Ovary (tissue), 9 donors: ENCODE results near the gene ZNF106. TPM values are rescaled to one million over a fixed set of nuclear protein-coding genes. Genes with fewer than 3 reads are reported as not detected.

Source experiments
- DNase-seq, 5 donors: peaks; one replicate each; pipeline ENCODE4 v3.0.0-alpha.2; 2019 to 2020
- H3K27ac ChIP-seq, 2 donors: fragments of 200-600 bp; one replicate each; pipeline versions ENCODE4 v1.5.1 to v1.8.0; 2019 to 2022
- H3K27me3 ChIP-seq: fragments of 200-600 bp; one replicate; pipeline ENCODE4 v1.8.0; 2022
- H3K36me3 ChIP-seq: fragments of 200-600 bp; sonication (generic); one replicate; pipeline ENCODE4 v1.5.1; 2019
- H3K4me1 ChIP-seq: one replicate; pipeline ENCODE4 v1.8.1; 2013; ENCODE audit warnings: mild to moderate bottlenecking, moderate library complexity; ENCODE audit not compliant: insufficient read depth
- H3K4me3 ChIP-seq: fragments of 200-600 bp; sonication (generic); one replicate; pipeline ENCODE4 v1.5.1; 2017
- H3K9me3 ChIP-seq, 2 donors: fragments of 200-600 bp in 1 of 2; sonication (generic) in 1 of 2; one replicate each; pipeline versions ENCODE4 v1.5.1 to v1.8.1; 2013 to 2019; ENCODE audit warnings: mild to moderate bottlenecking in 1 of 2, moderate library complexity in 1 of 2
- EP300 ChIP-seq: sonication (generic); formaldehyde crosslinking; IDR thresholded peaks from one replicate; pipeline ENCODE4 v1.6.1; 2017; ENCODE audit warnings: antibody characterized with exemption
- POLR2A ChIP-seq: fragments of 450-650 bp; IDR thresholded peaks from one replicate; pipeline ENCODE4 v1.6.1; 2017; ENCODE audit warnings: antibody characterized with exemption, mild to moderate bottlenecking, moderate library complexity
- WGBS, 3 donors: extraction: QIAGEN DNeasy Blood & Tissue Kit in 1 of 3; methylation state at CpG; one replicate each; pipeline versions ENCODE4 v1.1.5 to v1.1.7; 2013 to 2017; 5-methylcytosine and 5-hydroxymethylcytosine counted together
- intact Hi-C, 4 donors: fragments of 100-400 bp; cut with DNase I; formaldehyde crosslinking; loops; one replicate each; pipeline versions ENCODE4 v1.11.0 to v1.15.1; 2022 to 2023
- polyA plus RNA-seq, 2 donors: library from polyadenylated mRNA; stranded (reverse); fragments of 200-250 nt in 1 of 2; fragments of 350-450 nt in 1 of 2; fragmentation: Illumina TruSeq in 1 of 2; extraction: RNeasy Lipid Tissue Mini Kit (QIAGEN cat#74804) in 1 of 2; gene quantifications; one replicate each; pipeline ENCODE4 v1.2.3, GENCODE V29; 2013 to 2014
- total RNA-seq, 7 donors: library from RNA; depleted of rRNA in 2 of 7; stranded (reverse); fragments of >200 nt in 2 of 7; fragmentation: NEBNext Ultra II Directional in 3 of 7; extraction: Animal tissue kit (Norgen Biotek cat#: 25700) in 3 of 7; gene quantifications; one replicate each; pipeline versions ENCODE4 v1.1.0 to v1.2.4, GENCODE V29; 2016 to 2023
- TF ChIP-seq, protein P1 (sequence below), 3 donors: fragments of 450-650 bp in 2 of 3; fragments of 200-600 bp in 1 of 3; IDR thresholded peaks; one replicate each; pipeline versions ENCODE4 v1.5.1 to v1.8.0; 2016 to 2022; ENCODE audit warnings: antibody characterized with exemption in 3 of 3, mild to moderate bottlenecking in 1 of 3
- donor health status: DM: no; HTN: no; CAD: no; lungs with moderate emphysema.
- donor health status: DM: no; HTN: no; CAD: no.
- donor health status: Bipolar disorder and iron deficiency.
- donor health status: DM: yes; HTN: yes; CAD: no.
- donor health status: DM: no; HTN: no; CAD: no.
- donor health status: DM: yes; HTN: yes; CAD: no.

ZNF106 gene
- total and polyA plus RNA-seq, 9 donors, result 12.2 to 59.0 (median 43.4) TPM

DNA sequence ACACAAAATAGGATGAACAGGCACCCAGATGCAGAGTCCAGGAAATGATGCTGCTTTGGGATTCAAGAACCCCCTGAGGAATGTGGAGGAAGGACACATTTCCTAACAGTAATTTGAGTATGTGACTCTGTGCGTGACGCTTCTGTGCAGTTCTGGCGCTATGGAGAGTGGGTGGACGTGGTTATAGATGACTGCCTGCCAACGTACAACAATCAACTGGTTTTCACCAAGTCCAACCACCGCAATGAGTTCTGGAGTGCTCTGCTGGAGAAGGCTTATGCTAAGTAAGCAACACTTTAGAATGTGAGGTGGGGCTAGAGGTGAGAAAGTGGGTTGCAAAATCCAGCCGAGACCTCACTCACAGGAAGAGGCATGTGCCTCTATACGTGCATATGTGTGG lies 103.3 kb downstream of the ZNF106 start:
- no peak for DNase-seq
- TF ChIP-seq POLR2A, result no peak
- no peak for TF ChIP-seq EP300
- intact Hi-C loops, result no loop called here
- Histone ChIP-seq H3K27me3 (no peaks in the 10 kb centered on the region), H3K36me3 (no peaks in the 10 kb centered on the region), H3K9me3 (no peaks in the 10 kb centered on the region), H3K4me3 (no peak overlapping the region), H3K27ac (no peak overlapping the region), H3K4me1 (peaks cover 5% of the 10 kb centered on the region)
- 89 to 94% (median 91%) methylated on average over 8 of the region's 8 CpGs for WGBS, 3 donors

DNA sequence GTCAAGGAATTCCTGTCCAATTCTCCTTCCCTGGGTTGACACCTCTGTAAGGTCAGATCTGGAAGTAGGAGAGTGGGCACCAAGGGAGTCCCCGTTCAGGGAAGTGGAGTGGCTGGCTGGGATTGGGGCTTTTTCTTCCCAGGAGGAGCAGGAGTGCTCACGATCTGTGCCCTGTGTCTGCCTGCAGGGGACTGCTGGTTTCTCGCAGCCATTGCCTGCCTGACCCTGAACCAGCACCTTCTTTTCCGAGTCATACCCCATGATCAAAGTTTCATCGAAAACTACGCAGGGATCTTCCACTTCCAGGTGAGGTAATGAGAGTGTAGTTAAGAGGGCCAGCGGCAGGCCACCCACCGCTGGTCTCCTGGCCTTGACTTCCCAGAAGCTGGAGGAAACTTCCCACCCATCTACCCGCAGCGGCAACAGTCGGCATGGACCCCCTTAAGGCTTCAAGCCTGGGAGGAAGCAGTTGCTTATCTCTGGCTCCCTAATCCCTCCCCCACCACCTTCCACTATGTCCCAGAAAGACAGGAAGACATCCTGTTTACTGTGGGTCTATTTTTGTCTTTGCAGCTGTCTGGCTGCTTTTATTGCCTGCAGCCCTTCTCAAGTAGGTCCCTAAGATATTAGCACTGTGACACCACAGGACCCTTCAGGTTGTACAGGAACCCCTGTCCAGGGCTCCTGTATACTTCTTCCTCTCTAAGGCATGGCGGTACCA lies 104.8 kb downstream of the ZNF106 start:
- Histone ChIP-seq H3K4me1 (peaks cover 5% of the 10 kb centered on the region), H3K9me3 (no peaks in the 10 kb centered on the region), H3K4me3 (no peak overlapping the region), H3K36me3 (no peaks in the 10 kb centered on the region), H3K27ac (no peak overlapping the region), H3K27me3 (no peaks in the 10 kb centered on the region)
- intact Hi-C loops, result no loop called here
- WGBS, 3 donors, result 43 to 61% (median 49%) methylated on average over 12 of the region's 12 CpGs
- TF ChIP-seq EP300, result no peak
- TF ChIP-seq POLR2A, result no peak
- TF ChIP-seq, protein P1, sequence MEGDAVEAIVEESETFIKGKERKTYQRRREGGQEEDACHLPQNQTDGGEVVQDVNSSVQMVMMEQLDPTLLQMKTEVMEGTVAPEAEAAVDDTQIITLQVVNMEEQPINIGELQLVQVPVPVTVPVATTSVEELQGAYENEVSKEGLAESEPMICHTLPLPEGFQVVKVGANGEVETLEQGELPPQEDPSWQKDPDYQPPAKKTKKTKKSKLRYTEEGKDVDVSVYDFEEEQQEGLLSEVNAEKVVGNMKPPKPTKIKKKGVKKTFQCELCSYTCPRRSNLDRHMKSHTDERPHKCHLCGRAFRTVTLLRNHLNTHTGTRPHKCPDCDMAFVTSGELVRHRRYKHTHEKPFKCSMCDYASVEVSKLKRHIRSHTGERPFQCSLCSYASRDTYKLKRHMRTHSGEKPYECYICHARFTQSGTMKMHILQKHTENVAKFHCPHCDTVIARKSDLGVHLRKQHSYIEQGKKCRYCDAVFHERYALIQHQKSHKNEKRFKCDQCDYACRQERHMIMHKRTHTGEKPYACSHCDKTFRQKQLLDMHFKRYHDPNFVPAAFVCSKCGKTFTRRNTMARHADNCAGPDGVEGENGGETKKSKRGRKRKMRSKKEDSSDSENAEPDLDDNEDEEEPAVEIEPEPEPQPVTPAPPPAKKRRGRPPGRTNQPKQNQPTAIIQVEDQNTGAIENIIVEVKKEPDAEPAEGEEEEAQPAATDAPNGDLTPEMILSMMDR (IDR thresholded peaks at IDR 0.05), result no peak
- no peak for DNase-seq

DNA sequence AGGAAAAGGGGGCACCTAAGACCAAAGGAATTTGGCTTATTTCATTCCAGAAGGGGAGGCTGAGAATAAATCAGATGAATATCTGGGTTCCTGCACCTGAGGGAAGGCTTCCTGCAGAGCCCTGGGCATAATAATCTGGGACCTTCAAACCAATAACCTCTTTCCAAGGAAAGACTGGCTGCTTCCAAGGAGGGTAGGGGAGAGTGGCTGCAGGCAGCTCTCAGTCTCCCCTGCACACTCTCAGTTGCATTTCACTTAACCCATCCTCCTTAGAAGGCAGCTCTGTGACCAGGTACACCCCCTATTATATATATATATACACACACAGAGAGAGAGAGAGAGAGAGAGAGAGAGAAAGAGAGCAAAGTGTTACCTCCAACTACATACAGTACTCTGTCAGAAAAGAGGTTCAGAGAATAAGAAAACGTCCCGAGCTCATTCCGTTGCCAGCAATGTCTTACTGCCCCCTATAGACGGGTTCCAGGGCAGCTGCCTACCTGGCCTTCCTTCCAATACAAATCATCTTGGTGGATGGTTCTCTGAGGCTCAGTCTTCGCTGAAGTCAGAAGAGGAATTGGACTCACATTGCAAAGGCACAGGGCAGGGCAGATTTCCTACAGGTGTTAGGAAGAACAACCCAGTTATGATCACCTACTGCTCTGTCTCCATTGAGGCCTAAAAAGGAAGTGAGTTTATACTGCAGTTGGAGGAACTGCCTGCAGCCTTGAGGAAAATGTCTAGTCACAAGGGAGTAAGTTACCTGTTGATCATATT lies 105.5 kb downstream of the ZNF106 start:
- WGBS, 3 donors, result 65 to 69% (median 67%) methylated on average over 5 of the region's 5 CpGs
- Histone ChIP-seq H3K27me3 (no peaks in the 10 kb centered on the region), H3K4me3 (no peak overlapping the region), H3K9me3 (no peaks in the 10 kb centered on the region), H3K4me1 (peaks cover 5% of the 10 kb centered on the region), H3K27ac (no peak overlapping the region), H3K36me3 (no peaks in the 10 kb centered on the region)
- intact Hi-C loops, result no loop called here
- no peak for DNase-seq
- TF ChIP-seq EP300, result no peak

DNA sequence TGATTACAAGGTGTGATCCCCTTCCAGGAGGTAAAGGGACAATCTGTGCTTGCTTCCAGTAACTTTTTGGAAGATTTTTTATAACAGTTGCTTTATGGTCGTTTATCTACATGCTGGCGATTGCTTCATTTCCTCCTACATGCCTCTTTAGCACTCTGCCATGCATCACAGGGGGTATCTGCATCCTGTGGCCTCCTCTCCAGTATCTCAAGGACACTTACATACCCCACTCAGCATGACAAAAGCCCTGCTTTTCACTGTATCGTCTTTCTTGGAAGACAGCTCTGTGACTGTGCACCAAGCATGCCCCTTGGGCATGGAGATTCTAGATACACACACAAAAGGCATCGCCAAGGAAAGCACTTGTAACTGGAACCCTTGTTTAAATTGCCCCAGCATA lies 106.3 kb downstream of the ZNF106 start:
- no peaks in the 10 kb centered on the region for H3K36me3 ChIP-seq
- 60 to 69% (median 63%) methylated on average over 4 of the region's 4 CpGs for WGBS, 3 donors
- TF ChIP-seq EP300 (no peak), POLR2A (no peak)
- TF ChIP-seq, protein P1 (IDR thresholded peaks at IDR 0.05), result no peak
- no peaks in the 10 kb centered on the region for H3K9me3 ChIP-seq
- peaks cover 5% of the 10 kb centered on the region for H3K4me1 ChIP-seq
- no peak for DNase-seq
- intact Hi-C loops, result no loop called here
- H3K27ac ChIP-seq, result no peak overlapping the region
- H3K27me3 ChIP-seq, result no peaks in the 10 kb centered on the region
- no peak overlapping the region for H3K4me3 ChIP-seq

DNA sequence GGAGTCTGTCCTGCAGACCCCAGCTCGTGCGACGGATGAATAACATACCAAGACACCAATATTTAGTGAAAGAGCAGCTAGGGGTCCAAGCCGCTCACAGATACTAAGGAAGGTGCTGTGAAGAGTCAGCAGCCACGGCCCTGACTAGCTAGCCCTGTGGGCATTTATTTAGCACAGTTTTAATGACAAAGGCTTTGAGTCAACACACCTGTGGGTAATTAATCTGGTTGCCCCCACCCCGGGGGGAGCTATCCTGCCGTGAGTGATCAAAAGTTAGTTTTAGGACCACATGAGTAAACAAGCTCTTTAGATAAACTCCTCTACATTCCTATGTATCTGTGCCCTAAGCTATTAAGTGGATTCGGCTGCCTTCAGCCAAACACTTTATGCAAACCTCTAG lies 112.9 kb downstream of the ZNF106 start:
- TF ChIP-seq POLR2A, result no peak
- TF ChIP-seq EP300, result no peak
- TF ChIP-seq, protein P1 (IDR thresholded peaks at IDR 0.05), result no peak
- 82 to 87% (median 83%) methylated on average over 8 of the region's 8 CpGs for WGBS, 3 donors
- Histone ChIP-seq H3K4me3 (no peak overlapping the region), H3K27me3 (no peaks in the 10 kb centered on the region), H3K4me1 (no peaks in the 10 kb centered on the region), H3K36me3 (no peaks in the 10 kb centered on the region), H3K27ac (no peak overlapping the region), H3K9me3 (peaks cover 0 to 3% of the 10 kb centered on the region in 2 donors)
- intact Hi-C loops, result no loop called here
- no peak for DNase-seq
